ENCODE measurements around the gene CDK5RAP1. TPM values are rescaled to one million over a fixed set of nuclear protein-coding genes. Genes with fewer than 3 reads are reported as not detected.

Gene CDK5RAP1
- total and polyA plus RNA-seq, 2 experiments from 2014 or later: 18.3 to 24.9 TPM

GRCh38 chr20:33386673-33387072 is 14.6 kb downstream of the CDK5RAP1 start:
- H3K4me2 ChIP-seq (ENCODE audit: unreplicated experiment): no peak overlapping the region
- 100% methylated on average over 1 of the region's 1 CpG for WGBS, 2 experiments (ENCODE audit: low coverage in 1 of 2, low lambda C conversion rate in 2 of 2, missing lambda C conversion rate in 2 of 2)
- no peaks in the 10 kb centered on the region for H3K9me3 ChIP-seq (ENCODE audit: low read depth)
- H3K79me2 ChIP-seq (ENCODE audit: insufficient read depth): no peaks in the 10 kb centered on the region
- H3K27me3 ChIP-seq (replicated peaks; ENCODE audit: insufficient read depth): no peaks in the 10 kb centered on the region
- H3K9me2 ChIP-seq (ENCODE audit: insufficient read depth): no peaks in the 10 kb centered on the region
- no peaks in the 10 kb centered on the region for H4K20me1 ChIP-seq (ENCODE audit: insufficient read depth)
- TF ChIP-seq EZH2phosphoT487 (IDR thresholded peaks at IDR 0.05; ENCODE audit: insufficient read depth, low read depth): no peak
- no peak for TF ChIP-seq EZH2 (IDR thresholded peaks at IDR 0.05; ENCODE audit: insufficient read depth, poor library complexity, severe bottlenecking)
- H3F3A ChIP-seq (ENCODE audit: insufficient read depth): peaks cover 3% of the 10 kb centered on the region; the same call in 1 of the 2 replicates
- H3K4me1 ChIP-seq (ENCODE audit: insufficient read depth): peaks cover 4% of the 10 kb centered on the region
- DNase-seq: no peak
- H3K9ac ChIP-seq: peak overlapping the region; percentile 45; the same call in 1 of the 2 replicates
- in situ Hi-C loops (cut with MboI): no loop called here
- no peak overlapping the region for H2AFZ ChIP-seq
- H3K4me3 ChIP-seq: no peak overlapping the region
- H3K36me3 ChIP-seq (ENCODE audit: low read depth): peaks cover 21% of the 10 kb centered on the region; the same call in 1 of the 2 replicates
- peak overlapping the region; percentile 36 for H3K27ac ChIP-seq

- H3K9ac ChIP-seq: no peak overlapping the region
- in situ Hi-C loops (cut with MboI): no loop called here
- WGBS, 2 experiments (ENCODE audit: low coverage in 1 of 2, low lambda C conversion rate in 2 of 2, missing lambda C conversion rate in 2 of 2): 93 to 97% methylated on average over 2 of the region's 2 CpGs
These were observed 24.0 kb downstream of the CDK5RAP1 start for GRCh38 chr20:33377366-33377765.

GRCh38 chr20:33373735-33374605 is 27.3 kb downstream of the CDK5RAP1 start:
- H3K4me3 ChIP-seq: no peak overlapping the region
- peak overlapping the region; percentile 27 for H3K4me2 ChIP-seq (ENCODE audit: unreplicated experiment)
- WGBS, 2 experiments (ENCODE audit: low coverage in 1 of 2, low lambda C conversion rate in 2 of 2, missing lambda C conversion rate in 2 of 2): 86 to 87% methylated on average over 4 of the region's 4 CpGs
- no peaks in the 10 kb centered on the region; the same call in 1 of the 2 replicates for H3K36me3 ChIP-seq (ENCODE audit: low read depth)
- peaks cover 18% of the 10 kb centered on the region; the same call in 1 of the 2 replicates for H3F3A ChIP-seq (ENCODE audit: insufficient read depth)
- DNase-seq: peak; percentile 81
- no peaks in the 10 kb centered on the region for H3K9me2 ChIP-seq (ENCODE audit: insufficient read depth)
- H3K27ac ChIP-seq: peak overlapping the region; percentile 60
- no peak for TF ChIP-seq EZH2phosphoT487 (IDR thresholded peaks at IDR 0.05; ENCODE audit: insufficient read depth, low read depth)
- no peak for TF ChIP-seq EZH2 (IDR thresholded peaks at IDR 0.05; ENCODE audit: insufficient read depth, poor library complexity, severe bottlenecking)
- in situ Hi-C loops (cut with MboI): no loop called here
- no peaks in the 10 kb centered on the region for H3K9me3 ChIP-seq (ENCODE audit: low read depth)
- H3K27me3 ChIP-seq (replicated peaks; ENCODE audit: insufficient read depth): no peaks in the 10 kb centered on the region
- H3K9ac ChIP-seq: no peak overlapping the region
- no peaks in the 10 kb centered on the region for H3K79me2 ChIP-seq (ENCODE audit: insufficient read depth)
- no peak overlapping the region for H2AFZ ChIP-seq
- no peaks in the 10 kb centered on the region for H4K20me1 ChIP-seq (ENCODE audit: insufficient read depth)
- peaks cover 27% of the 10 kb centered on the region for H3K4me1 ChIP-seq (ENCODE audit: insufficient read depth)

More at GRCh38 chr20:33377366-33377765, 24.0 kb downstream of the CDK5RAP1 start:
- Histone ChIP-seq H3F3A (ENCODE audit: insufficient read depth) (peaks cover 16% of the 10 kb centered on the region; the same call in 1 of the 2 replicates), H3K27me3 (replicated peaks; ENCODE audit: insufficient read depth) (no peaks in the 10 kb centered on the region), H3K79me2 (ENCODE audit: insufficient read depth) (no peaks in the 10 kb centered on the region), H3K36me3 (ENCODE audit: low read depth) (peaks cover 14% of the 10 kb centered on the region; the same call in 1 of the 2 replicates), H2AFZ (no peak overlapping the region), H3K9me2 (ENCODE audit: insufficient read depth) (no peaks in the 10 kb centered on the region), H3K4me1 (ENCODE audit: insufficient read depth) (peaks cover 19% of the 10 kb centered on the region), H3K27ac (no peak overlapping the region), H3K4me3 (no peak overlapping the region), H3K4me2 (ENCODE audit: unreplicated experiment) (no peak overlapping the region), H3K9me3 (ENCODE audit: low read depth) (no peaks in the 10 kb centered on the region), H4K20me1 (ENCODE audit: insufficient read depth) (no peaks in the 10 kb centered on the region)
- DNase-seq: no peak
- no peak for TF ChIP-seq EZH2phosphoT487 (IDR thresholded peaks at IDR 0.05; ENCODE audit: insufficient read depth, low read depth)
- no peak for TF ChIP-seq EZH2 (IDR thresholded peaks at IDR 0.05; ENCODE audit: insufficient read depth, poor library complexity, severe bottlenecking)

- Histone ChIP-seq H3K4me2 (ENCODE audit: unreplicated experiment) (peak overlapping the region; percentile 78), H3K9me3 (ENCODE audit: low read depth) (no peaks in the 10 kb centered on the region), H3K4me3 (no peak overlapping the region), H3F3A (ENCODE audit: insufficient read depth) (peaks cover 18% of the 10 kb centered on the region; the same call in 1 of the 2 replicates), H4K20me1 (ENCODE audit: insufficient read depth) (no peaks in the 10 kb centered on the region), H3K4me1 (ENCODE audit: insufficient read depth) (peaks cover 27% of the 10 kb centered on the region), H3K9me2 (ENCODE audit: insufficient read depth) (no peaks in the 10 kb centered on the region), H2AFZ (no peak overlapping the region), H3K9ac (no peak overlapping the region), H3K27me3 (replicated peaks; ENCODE audit: insufficient read depth) (no peaks in the 10 kb centered on the region), H3K36me3 (ENCODE audit: low read depth) (peaks cover 2% of the 10 kb centered on the region; the same call in 1 of the 2 replicates), H3K79me2 (ENCODE audit: insufficient read depth) (no peaks in the 10 kb centered on the region), H3K27ac (peak overlapping the region; percentile 60)
- 87 to 100% methylated on average over 4 of the region's 4 CpGs for WGBS, 2 experiments (ENCODE audit: low coverage in 1 of 2, low lambda C conversion rate in 2 of 2, missing lambda C conversion rate in 2 of 2)
- in situ Hi-C loops (cut with MboI): no loop called here
- DNase-seq: peak; percentile 7
- TF ChIP-seq EZH2phosphoT487 (IDR thresholded peaks at IDR 0.05; ENCODE audit: insufficient read depth, low read depth) (no peak), EZH2 (IDR thresholded peaks at IDR 0.05; ENCODE audit: insufficient read depth, poor library complexity, severe bottlenecking) (no peak)
These were observed 28.3 kb downstream of the CDK5RAP1 start for GRCh38 chr20:33372993-33373441.

Measured in GM23248 (cell line).